SK-N-MC (cell line): Measurements from ENCODE around the gene STOML2.

Experiments
- EZH2 ChIP-seq: fragments of 200-600 bp; sonication (generic); IDR thresholded peaks from one replicate; pipeline ENCODE4 v1.6.1; 2017; ENCODE audit warnings: antibody characterized with exemption
- FOXP2 ChIP-seq: optimal IDR thresholded peaks from 2 replicates; pipeline ENCODE3; 2011; ENCODE audit warnings: mild to moderate bottlenecking, moderate library complexity; ENCODE audit not compliant: insufficient read depth; ENCODE audit errors: extremely low read length, control extremely low read depth
- POLR2AphosphoS5 ChIP-seq: IDR thresholded peaks from 2 replicates; pipeline ENCODE4 v1.6.1; 2012; ENCODE audit warnings: mild to moderate bottlenecking, low read depth, low read length, borderline replicate concordance

GRCh38 chr9:35085078-35085477 is 17.9 kb downstream of the STOML2 start:
- TF ChIP-seq EZH2 (no peak), POLR2AphosphoS5 (no peak), FOXP2 (no peak)
